ENCODE data around the gene GRB10. TPM values are rescaled to one million over a fixed set of nuclear protein-coding genes. Genes with fewer than 3 reads are reported as not detected.

The GRB10 gene
- total RNA-seq, 2 experiments from 2014 or later, result 5.9 to 8.4 TPM

- Mint-ChIP-seq H3K4me1 (ENCODE audit: low read depth) (peaks cover 13% of the 10 kb centered on the region), H3K27me3 (peaks cover 11% of the 10 kb centered on the region), H3K4me3 (no peak overlapping the region), H3K36me3 (ENCODE audit: low read depth) (no peaks in the 10 kb centered on the region), H3K27ac (no peak overlapping the region), H3K9me3 (no peaks in the 10 kb centered on the region)
- ChIA-PET POLR2A (no interaction called here), CTCF (no interaction called here)
- DNase-seq, result no peak
- no peak for ATAC-seq (ENCODE audit: poor library complexity)
- no peak overlapping the region for H3K27ac ChIP-seq (ENCODE audit: low read depth in 1 of 2, low read length in 2 of 2)
- no peak overlapping the region for H3K4me3 ChIP-seq (ENCODE audit: low read length)
- TF ChIP-seq, protein P1, sequence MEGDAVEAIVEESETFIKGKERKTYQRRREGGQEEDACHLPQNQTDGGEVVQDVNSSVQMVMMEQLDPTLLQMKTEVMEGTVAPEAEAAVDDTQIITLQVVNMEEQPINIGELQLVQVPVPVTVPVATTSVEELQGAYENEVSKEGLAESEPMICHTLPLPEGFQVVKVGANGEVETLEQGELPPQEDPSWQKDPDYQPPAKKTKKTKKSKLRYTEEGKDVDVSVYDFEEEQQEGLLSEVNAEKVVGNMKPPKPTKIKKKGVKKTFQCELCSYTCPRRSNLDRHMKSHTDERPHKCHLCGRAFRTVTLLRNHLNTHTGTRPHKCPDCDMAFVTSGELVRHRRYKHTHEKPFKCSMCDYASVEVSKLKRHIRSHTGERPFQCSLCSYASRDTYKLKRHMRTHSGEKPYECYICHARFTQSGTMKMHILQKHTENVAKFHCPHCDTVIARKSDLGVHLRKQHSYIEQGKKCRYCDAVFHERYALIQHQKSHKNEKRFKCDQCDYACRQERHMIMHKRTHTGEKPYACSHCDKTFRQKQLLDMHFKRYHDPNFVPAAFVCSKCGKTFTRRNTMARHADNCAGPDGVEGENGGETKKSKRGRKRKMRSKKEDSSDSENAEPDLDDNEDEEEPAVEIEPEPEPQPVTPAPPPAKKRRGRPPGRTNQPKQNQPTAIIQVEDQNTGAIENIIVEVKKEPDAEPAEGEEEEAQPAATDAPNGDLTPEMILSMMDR (IDR thresholded peaks at IDR 0.05), result no peak
- H3K4me1 ChIP-seq (ENCODE audit: insufficient read depth, low read length), result peaks cover 8% of the 10 kb centered on the region
- H3K9me3 ChIP-seq (ENCODE audit: control insufficient read depth in 1 of 2, insufficient read depth in 1 of 2, low read length in 2 of 2), result peaks cover 0 to 3% of the 10 kb centered on the region in 2 experiments
- no peaks in the 10 kb centered on the region for H3K36me3 ChIP-seq (ENCODE audit: insufficient read depth, low read length)
- H3K27me3 ChIP-seq (ENCODE audit: control insufficient read depth in 1 of 2, insufficient read depth in 2 of 2, low read length in 2 of 2), result no peaks in the 10 kb centered on the region
- intact Hi-C loops (cut with DNase I, micrococcal nuclease), result no loop called here
Observed at GRCh38 chr7:50591480-50592438, 190.9 kb downstream of the GRB10 start.

DNA sequence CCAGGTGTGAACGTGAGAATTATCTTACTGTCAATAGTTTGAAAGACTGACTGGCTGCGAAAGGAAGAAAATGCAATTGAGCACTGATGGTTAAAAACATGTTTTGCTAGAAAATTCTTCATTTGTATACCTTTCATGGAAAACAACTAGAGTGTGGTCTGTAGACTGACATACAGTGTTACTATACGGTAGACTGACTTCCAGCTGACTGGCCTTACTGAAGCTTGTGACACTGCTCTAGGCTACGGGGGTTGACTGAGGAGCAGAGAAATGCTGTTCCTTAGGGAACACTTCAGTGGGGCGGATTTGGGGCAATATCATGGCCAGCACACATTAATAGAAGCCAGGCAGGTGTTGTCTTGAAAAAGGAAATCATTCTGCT lies 191.6 kb downstream of the GRB10 start:
- TF ChIP-seq, protein P1 (IDR thresholded peaks at IDR 0.05), result no peak
- POLR2A ChIA-PET, result no interaction called here
- H3K27me3 Mint-ChIP-seq, result peaks cover 11% of the 10 kb centered on the region

DNA sequence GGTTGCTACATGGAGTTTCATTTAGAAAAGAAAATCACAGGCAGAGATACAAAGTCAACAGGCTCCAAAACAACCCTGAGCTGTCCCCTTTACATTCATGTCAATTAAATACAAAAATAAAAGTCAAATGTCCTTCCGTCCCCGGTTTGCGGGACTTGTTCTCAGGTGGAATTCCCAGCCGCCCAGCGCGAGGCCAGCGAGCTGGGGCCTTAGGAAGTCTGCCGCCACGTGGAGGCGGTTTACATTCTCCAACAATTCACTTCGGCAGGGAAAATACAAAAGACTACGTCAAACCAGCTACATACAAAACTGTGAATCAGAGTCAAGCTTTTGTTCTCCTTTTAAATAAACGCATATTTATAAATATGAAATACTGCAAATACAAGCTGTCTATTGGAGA lies 192.2 kb downstream of the GRB10 start:
- Histone ChIP-seq H3K9me3 (ENCODE audit: control insufficient read depth in 1 of 2, insufficient read depth in 1 of 2, low read length in 2 of 2) (peaks cover 0 to 3% of the 10 kb centered on the region in 2 experiments), H3K4me1 (ENCODE audit: insufficient read depth, low read length) (peaks cover 8% of the 10 kb centered on the region), H3K36me3 (ENCODE audit: insufficient read depth, low read length) (no peaks in the 10 kb centered on the region), H3K4me3 (ENCODE audit: low read length) (no peak overlapping the region), H3K27ac (ENCODE audit: low read depth in 1 of 2, low read length in 2 of 2) (no peak overlapping the region), H3K27me3 (ENCODE audit: control insufficient read depth in 1 of 2, insufficient read depth in 2 of 2, low read length in 2 of 2) (no peaks in the 10 kb centered on the region)
- Mint-ChIP-seq H3K36me3 (ENCODE audit: low read depth) (no peaks in the 10 kb centered on the region), H3K4me3 (no peak overlapping the region), H3K27me3 (peaks cover 11% of the 10 kb centered on the region), H3K9me3 (no peaks in the 10 kb centered on the region), H3K27ac (no peak overlapping the region), H3K4me1 (ENCODE audit: low read depth) (peaks cover 13% of the 10 kb centered on the region)
- ChIA-PET POLR2A (no interaction called here), CTCF (no interaction called here)
- TF ChIP-seq, protein P1 (IDR thresholded peaks at IDR 0.05), result no peak
- intact Hi-C loops (cut with DNase I, micrococcal nuclease), result no loop called here
- DNase-seq, result no peak
- ATAC-seq (ENCODE audit: poor library complexity), result no peak

More for the DNA sequence above, 191.6 kb downstream of the GRB10 start:
- H3K27ac ChIP-seq (ENCODE audit: low read depth in 1 of 2, low read length in 2 of 2), result no peak overlapping the region
- H3K4me1 ChIP-seq (ENCODE audit: insufficient read depth, low read length), result peaks cover 8% of the 10 kb centered on the region
- Mint-ChIP-seq H3K4me1 (ENCODE audit: low read depth) (peaks cover 13% of the 10 kb centered on the region), H3K36me3 (ENCODE audit: low read depth) (no peaks in the 10 kb centered on the region), H3K27ac (no peak overlapping the region), H3K9me3 (no peaks in the 10 kb centered on the region), H3K4me3 (no peak overlapping the region)
- DNase-seq (no peak), ATAC-seq (ENCODE audit: poor library complexity) (no peak)
- CTCF ChIA-PET, result no interaction called here
- no peaks in the 10 kb centered on the region for H3K27me3 ChIP-seq (ENCODE audit: control insufficient read depth in 1 of 2, insufficient read depth in 2 of 2, low read length in 2 of 2)
- no peak overlapping the region for H3K4me3 ChIP-seq (ENCODE audit: low read length)
- intact Hi-C loops (cut with DNase I, micrococcal nuclease), result no loop called here
- no peaks in the 10 kb centered on the region for H3K36me3 ChIP-seq (ENCODE audit: insufficient read depth, low read length)
- H3K9me3 ChIP-seq (ENCODE audit: control insufficient read depth in 1 of 2, insufficient read depth in 1 of 2, low read length in 2 of 2), result peaks cover 0 to 3% of the 10 kb centered on the region in 2 experiments
